GM21786 (cell line): ENCODE results near the gene DCAF5.
"Not testable (repeated sequence)": the region's sequence is repeated elsewhere in the genome, so short reads cannot be mapped to it uniquely, and the experiment has no call there.

ENCODE experiments used
- ATAC-seq: cut with Tn5 transposase; IDR thresholded peaks from one replicate; pipeline ENCODE4 v1.9.1; 2021; ENCODE audit not compliant: unreplicated experiment

The DCAF5 gene

DNA sequence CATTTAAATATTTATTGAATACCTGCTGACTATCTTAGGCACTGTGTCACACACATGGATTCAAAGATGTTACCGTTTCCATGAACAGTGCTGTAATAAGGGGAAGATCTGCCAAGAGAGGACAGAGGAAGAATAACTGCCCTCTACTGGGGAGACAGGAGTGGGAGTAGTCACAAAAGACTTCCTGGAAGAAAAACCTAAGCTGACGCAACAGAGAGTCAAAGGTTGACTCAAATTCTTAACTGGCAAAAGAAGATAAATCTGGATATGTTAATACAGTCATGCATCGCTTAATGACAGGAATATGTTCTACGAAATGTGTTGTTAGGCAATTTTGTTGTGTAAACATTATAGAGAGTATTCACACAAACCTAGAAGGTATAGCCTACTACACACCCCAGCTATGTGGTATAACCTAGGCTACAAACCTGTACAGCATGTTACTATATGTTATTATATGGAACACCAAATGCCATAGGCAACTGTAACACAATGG, 51.5 kb downstream of the DCAF5 start:
- ATAC-seq = no peak

DNA sequence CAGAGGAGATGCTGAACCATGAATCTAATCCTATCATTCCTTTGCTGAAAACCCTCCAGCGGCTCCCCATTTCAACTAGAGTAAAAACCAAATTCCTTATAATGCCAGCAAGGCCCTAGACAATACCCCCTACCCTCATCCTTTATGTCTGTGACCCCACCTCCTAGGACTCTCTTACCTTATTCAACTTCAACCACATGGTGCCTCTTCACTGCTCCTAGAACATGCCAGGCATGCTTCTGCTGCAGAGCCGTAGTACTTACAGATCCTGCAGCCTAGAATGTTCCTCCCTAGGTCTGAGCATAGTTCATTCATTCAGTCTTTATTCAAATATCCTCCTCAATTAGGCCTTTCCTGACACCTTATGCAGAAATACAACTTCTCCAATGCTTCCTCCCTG, 54.9 kb downstream of the DCAF5 start:
- no peak for ATAC-seq

DNA sequence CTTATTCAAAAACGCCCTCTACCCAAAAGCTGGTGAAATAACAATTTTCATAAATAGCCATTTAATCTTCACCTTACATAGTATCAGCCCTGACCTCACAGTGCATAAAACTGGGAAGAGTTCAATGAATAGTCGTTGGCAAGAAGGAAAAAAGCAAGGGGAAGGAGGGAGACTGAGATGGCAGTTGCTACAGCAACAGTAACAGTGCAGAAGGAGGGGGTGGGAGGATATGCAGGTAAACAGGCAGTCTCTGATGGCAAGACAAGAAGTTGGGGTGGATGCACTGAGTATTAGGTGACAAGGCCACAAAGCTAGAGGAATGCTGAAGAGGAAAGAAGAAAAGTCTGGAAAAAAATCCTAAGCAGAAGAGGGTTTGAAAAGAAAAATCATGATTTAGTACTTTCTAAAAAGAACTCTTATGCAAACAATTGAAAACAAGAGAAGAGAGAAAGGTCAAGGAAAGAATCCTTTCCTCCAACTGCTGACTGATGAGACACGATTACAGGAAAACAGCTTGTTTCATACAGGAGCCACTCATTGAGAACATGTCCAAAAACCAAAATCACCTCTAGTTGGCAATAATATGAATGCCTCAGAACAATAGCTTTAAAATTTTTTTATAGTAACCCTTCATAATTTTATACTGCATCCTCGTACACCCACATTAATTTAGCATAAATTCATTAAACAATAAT, 56.0 kb downstream of the DCAF5 start:
- no peak for ATAC-seq

DNA sequence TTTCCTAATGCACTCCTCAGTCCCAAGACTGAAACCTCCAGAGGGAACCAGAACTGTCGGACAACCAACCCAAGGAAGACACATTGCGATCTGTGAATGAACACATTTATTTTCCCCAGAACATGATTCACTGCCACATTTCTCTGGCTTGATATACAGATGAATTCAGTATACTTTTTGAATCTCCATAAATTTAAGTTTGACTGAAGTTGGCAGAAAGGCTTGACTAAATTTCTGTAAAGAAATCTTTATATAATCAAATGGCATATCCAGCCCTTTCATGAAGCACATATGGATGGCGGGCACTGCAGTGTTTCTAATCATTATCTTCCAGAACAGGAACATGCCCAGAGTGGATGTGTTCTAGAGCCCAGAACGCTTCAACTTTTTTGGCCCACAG, 56.7 kb downstream of the DCAF5 start:
- ATAC-seq = no peak

DNA sequence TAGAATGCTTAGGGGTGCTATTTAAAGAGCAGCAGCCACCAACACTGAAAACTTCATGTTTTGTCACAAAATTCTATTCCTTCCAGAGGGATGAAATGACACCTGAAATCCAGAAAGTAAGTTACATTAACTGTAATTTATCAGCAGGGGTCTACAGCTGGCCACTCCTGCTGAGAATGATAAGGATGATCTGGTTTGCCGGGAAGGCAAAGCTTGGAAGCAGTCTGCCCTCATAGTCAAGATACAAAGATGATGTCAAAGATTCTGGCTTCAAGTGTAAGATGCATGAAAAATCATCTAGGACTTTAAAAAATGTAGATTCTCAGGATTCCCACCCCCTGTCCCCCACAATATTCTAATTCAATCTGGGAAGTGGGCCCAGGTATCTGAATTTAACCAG, 58.4 kb downstream of the DCAF5 start:
- ATAC-seq = no peak

DNA sequence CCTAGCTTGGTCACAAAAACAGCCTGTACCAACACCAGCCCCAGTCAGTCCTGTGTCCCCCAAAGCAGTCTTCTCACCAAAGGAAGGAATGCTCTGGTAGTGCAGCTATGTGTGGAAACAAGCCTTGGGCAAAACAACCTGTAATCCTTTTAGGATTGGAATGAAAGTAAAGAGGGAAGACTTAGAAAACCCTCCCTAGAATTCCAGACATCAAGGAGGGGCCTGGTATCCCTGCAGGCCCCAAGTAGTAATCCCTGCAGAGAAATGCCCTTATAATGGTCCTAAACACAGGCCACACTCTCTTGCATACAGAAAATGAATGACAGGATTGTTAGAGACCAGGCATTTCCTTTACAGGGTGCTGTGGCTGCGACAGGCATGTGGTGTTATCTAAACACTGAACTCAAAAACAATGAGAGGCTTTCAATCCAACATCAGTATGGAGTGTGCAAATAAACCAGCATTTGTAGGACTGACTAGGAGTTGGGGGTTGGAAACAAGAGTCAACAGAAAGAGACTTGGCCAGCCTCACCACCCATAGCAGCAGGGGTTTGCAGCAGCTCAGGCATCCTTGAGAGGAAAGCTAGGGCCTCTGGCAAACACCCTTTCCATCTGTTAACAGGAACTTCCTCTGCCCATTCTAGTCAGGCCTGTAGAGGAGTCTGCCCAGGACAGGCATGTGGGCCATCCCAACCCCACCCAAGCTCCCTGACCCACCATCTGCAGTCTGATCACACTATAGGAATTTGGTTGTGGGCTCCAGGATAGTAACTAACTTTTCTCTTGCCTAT, 59.1 kb downstream of the DCAF5 start:
- no peak for ATAC-seq

DNA sequence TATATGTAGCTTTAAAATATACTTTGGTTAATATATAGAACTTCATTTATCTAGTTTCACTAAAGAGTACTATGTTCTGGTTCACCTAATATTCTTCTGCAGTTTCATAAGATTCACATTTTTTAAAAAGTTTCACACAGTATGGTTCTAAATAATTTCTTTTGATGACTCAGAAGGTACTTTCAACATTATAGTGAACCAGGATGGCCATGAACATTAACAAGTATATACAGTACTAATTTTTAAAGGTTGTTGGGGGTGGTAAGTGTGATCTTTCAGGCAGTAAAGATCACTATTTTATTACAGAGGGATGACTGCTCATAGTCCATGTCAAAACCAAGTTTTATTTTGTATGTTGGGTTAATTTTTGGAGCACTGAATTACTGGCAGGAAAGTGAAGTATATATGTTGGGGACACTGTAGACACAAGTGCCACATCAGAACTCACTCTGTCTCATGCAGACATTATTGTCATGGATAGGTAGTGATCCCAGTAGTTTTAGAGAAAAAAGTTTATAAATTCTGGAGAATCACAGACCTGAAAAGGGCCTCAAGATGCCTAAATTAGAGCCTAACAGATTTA, 60.0 kb downstream of the DCAF5 start:
- no peak for ATAC-seq

DNA sequence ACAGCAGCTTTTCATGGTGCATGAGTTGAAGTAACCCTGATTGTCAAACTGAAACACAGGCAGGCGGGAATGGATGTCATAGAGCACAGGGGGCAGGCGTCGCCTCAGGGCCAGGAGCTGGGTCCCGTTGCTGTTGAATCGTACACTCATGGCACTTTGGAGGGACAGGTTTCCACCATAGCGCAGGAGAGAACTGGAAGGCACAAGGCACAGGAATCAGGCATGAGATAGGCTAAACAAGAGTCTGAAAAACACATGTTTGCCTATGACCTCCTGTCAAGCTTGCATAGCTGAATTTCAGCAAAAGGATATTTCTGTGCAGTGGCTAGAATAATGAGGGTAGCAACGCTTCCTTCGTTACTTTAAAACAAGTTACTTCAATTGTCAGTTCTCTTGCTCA, 61.2 kb downstream of the DCAF5 start:
- ATAC-seq = no peak

DNA sequence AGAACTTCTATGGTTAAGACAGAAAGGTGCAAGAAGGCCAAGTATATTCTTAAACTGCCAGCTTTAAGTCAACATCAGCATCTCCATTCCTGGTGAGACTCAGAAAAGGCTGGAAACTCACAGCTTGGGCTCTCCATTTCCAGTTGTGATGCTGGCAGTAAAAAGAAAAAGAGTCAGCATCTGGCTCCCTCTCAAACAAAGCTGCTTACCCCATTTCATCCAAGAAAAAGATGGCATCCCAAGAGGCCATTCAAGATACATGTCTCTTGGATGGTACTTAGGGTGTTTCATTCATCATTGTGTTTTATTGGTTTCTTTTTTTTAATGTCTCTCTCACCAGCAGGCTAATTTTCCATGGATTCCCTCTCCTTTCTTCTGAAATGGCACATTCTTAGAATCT, 61.9 kb downstream of the DCAF5 start:
- ATAC-seq = no peak

DNA sequence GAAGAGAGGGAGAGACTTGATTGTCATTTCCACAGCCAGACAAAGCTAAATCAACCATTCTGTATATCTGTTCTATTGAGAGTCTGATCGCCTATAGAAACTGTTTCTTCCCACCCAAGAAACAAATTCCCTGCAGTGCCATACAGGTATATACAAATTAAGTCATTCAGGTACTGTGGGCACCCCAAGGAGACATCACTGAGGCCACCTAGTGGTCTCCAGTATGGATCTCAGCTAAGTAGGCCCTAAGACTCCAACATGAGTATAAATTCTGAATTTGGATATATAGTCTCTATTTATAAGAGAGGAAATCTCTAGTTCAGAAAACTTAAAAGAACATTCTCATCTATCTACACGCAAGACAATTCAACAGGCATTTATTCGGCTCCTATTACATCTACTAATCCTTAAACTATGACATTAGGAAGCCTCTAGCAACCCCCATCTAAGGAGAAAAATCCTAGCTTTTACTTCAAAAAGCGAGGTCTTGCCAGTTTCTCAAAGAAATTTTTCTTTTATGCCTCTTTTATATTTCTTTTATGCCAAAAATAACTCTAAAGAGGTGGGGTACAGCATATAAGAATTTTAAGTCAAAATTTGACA, 62.6 kb downstream of the DCAF5 start:
- ATAC-seq = no peak

DNA sequence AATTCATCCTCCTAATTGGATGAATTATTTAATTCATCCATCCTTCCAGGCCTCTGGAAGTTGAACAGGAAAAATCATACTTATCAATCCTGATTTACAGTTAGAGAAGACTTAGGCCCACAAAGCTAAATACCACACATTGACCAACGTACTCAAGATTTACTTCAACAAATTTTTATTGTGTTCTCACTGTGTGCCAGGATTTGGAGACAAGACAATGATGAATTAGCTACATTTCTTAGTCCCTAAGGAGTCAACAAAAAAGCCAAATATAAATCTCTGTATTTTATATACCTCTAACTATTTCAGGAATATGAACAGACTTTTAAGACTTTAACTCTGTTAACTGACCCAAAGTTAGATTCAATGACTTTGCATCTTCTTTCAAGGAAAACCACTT, 63.9 kb downstream of the DCAF5 start:
- no peak for ATAC-seq

DNA sequence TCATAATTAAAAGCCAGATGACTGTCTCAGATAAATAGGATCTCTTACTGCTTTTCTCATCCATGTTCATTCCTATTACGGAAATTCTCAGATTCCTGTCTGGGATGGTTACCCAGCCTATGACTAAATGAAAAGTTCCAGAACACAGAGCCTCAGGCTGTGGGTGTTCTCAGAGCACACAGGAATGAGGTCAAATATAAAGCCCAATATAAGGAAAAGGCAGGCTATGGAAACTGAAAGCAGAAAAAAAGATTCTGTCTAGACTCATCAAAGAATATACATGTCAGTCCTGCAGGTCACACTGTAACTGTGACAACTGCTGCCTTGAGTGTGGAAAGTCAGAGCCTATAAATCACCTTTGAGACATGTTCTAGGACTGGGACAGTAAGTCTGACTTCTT, 64.3 kb downstream of the DCAF5 start:
- ATAC-seq = no peak

DNA sequence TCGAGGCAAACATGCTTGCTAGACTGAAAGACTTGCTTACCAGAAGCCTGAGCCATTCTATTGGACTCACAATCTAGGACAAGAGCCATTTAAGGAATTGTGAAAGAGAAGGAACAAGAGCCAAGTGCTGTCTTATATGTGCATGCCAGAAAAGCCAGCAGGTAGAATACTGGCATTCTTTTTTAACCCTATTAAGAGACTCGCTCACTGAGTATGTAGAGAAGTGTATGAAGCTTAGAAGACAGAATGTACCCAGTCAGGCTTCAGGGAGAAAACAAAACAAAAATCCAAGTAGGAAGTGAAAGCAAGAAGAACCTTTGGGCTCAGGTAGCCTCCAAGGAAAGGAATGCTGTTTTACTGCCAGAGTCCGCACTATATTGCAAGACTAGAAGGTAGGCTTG, 65.9 kb downstream of the DCAF5 start:
- ATAC-seq = no peak

DNA sequence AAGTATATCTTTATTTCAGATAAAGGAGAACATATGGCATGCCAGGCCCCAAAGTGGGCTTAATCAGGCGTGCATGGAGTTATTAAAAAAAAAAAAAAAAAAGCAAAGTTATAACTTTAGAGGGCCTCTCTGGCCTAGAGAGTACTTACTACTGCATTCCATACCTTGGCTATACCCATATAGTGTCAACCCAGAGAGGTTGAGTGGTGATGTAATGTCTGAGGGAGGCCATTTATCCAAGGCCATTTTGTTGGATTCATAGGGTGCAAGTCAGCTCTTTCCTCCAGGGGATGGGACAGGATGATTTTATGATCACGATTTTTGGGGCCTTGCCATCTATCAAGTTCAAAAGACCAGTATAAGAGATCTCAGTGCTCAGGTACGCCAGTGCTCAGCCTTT, 66.4 kb downstream of the DCAF5 start:
- no peak for ATAC-seq

DNA sequence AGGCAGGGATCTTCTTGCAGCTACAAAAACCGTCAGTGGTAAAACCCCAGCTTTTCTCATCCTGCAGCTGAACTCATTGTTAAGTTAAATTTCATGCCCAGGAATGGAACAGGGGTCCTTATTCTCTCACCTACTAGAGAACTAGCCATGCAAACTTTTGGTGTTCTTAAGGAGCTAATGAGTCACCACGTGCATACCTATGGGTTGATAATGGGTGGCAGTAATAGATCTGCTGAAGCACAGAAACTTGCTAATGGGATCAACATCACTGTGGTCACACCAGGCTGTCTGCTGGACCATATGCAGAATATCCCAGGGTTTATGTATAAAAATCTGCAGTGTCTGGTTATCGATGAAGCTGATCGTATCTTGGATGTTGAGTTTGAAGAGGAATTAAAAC, 68.9 kb downstream of the DCAF5 start:
- no peak for ATAC-seq

DNA sequence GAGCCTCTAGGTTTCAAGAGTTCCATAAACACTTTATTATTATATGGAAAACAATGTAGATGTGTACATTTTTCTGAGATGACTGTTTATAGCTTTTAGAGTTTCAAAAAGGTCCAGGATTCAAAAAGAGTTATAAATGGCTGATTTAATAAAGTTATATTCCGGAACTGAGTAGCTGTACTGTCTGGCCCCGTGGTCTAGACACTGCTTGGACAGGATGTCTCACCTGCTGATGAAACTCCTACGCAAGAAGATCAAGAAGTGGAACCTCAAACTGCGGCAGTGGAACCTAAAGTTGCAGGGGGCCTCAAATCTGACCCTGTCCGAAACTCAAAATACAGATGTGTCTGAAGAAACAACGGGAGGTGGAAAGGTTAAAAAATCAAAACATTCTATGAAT, 69.7 kb downstream of the DCAF5 start:
- ATAC-seq = no peak

DNA sequence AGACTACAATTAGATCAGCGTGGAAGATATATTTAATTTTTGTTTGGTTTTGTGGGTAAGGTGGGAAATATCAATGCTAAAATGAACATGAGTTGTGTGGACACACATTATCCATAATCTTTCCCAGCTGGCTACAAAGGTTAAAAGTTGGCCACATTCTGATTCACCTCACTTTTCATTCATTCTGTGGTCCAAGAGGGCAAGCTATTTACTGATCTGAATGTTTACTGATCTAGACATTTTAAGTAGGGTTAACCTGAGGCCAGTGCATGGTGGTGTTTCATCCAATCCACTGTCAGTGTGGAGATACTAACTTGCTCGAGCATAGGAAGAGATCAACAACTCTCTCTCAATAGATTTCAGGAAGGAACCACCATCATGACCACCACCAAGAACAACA, 71.6 kb downstream of the DCAF5 start:
- ATAC-seq = no peak

DNA sequence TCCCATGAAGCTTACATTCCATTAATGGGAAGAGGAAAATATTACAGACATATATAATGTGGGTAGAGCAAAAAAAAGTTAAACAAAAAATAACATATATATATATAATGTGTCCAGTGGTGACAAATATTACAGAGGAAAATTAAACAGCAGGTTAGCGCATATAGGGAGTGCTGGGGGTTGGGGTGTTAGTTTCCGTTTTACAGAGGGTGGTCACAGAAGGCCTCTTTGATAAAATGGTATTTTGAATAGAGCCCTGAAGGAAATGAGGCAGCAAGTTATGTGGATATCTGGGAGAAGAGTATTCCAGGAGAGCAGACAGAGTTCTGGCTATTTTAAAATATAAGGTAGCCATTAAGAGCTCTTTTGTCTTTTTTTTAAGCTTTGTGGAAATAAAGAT, 73.2 kb downstream of the DCAF5 start:
- ATAC-seq = no peak

DNA sequence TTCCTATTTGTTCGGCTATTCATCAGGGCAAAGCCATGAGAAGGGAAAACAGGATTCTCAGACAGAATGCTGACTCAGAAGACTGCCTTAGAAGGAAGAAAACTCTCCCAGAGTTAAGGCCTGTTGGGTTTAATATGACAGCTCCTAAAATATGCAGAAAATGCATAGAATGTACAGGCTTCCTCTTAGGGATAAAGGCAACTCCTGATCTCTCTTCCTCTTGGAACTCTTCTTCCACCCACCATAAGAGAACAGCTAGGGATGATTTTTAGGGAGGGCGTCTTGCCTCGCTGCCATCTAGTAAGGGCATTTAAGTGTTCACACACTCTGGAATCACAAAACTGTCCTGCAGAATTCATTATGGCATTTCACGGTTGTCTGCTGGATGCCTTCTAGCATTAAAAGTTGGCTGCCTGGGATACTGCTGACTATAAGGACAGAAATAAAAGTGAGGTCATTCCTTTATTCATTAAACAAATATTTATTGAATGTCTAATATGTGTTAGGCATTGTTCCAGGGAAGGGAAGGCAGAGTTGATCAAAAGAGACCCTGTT, 73.7 kb downstream of the DCAF5 start:
- no peak for ATAC-seq

DNA sequence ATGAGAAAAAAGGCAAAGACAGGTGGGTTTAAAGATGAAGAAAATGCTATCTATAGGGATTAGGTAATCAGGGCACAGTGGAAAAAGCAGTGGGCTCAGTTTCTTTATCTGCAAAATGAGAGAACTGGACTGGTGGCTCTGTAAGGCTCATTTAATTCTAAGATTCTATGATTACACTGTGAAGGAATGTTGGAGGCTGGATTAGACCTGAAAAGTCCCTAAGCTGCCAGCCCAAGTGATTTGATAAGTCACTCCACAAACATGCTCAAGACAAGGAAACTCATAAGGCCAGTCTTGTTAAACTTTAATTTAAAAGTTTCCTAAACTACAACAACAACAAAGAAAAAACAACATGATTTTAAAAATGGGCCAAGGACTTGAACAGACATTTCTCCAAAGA, 75.1 kb downstream of the DCAF5 start:
- no peak for ATAC-seq

DNA sequence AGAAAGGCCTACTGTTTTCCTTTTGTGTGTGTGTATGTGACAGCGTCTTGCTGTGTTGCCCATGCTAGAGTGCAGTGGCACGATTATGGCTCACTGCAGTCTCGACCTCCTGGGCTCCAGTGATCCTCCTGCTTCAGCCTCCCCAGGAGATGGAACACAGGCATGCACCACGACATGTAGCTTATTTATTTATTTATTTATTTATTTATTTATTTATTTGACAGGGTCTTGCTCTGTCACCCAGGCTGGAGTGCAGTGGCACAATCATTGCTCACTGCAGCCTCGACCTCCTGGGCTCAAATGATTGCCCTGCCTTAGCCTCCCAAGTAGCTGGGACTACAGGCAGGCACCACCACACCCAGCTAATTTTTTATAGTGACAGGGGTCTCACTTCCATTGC, 75.7 kb downstream of the DCAF5 start:
- ATAC-seq = not testable (repeated sequence)

DNA sequence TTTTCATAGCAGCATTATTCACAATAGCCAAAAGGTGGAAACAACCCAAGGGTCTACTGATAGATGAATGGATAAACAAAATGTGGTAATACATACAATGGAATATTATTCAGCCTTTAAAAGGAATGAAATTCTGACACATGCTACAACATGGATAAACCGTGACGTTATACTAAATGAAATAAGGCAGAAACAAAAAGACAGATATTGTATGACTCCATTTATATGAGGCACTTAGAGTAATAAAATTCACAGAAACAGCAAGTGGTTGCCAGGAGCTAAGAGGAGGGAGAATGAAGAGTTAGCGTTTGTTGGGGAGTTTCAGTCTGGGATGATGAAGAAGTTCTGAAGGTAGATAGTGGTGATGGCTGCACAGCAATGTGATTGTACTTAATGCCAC, 76.6 kb downstream of the DCAF5 start:
- ATAC-seq = no peak
